ENCODE data around the gene PAPPA.

GRCh38 chr9:116269250-116269649 is 115.7 kb downstream of the PAPPA start:
- TF ChIP-seq POLR2A (IDR thresholded peaks at IDR 0.05), result no peak
- TF ChIP-seq CTCF (IDR thresholded peaks at IDR 0.05), result no peak

All from adrenal gland (tissue), 5 donors.